ENCODE data around the gene CACNA1F. TPM values are rescaled to one million over a fixed set of nuclear protein-coding genes. Genes with fewer than 3 reads are reported as not detected.

Gene CACNA1F
- total RNA-seq, 2 donors from 2014 or later: 1.0 TPM

DNA sequence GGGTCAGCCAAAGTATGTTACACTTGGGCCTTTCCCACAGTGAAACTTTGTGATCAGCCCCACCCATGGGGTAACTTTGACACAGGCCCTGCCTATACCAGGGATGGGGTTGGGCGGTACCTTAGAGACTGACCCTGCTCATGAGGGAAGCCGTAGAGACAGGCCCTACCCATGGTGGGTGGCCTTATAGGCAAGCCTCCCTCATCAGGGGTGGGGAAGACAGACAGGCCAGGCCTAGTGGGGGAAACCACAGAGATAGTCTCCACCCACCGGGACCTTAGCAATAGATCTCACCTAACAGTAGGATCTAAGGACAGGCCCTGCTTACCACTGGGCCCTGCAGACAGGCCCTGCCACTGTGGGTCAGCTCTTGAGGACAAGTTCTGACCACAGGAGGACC lies 54.6 kb downstream of the CACNA1F start:
- DNase-seq: no peak
- TF ChIP-seq, protein P1, sequence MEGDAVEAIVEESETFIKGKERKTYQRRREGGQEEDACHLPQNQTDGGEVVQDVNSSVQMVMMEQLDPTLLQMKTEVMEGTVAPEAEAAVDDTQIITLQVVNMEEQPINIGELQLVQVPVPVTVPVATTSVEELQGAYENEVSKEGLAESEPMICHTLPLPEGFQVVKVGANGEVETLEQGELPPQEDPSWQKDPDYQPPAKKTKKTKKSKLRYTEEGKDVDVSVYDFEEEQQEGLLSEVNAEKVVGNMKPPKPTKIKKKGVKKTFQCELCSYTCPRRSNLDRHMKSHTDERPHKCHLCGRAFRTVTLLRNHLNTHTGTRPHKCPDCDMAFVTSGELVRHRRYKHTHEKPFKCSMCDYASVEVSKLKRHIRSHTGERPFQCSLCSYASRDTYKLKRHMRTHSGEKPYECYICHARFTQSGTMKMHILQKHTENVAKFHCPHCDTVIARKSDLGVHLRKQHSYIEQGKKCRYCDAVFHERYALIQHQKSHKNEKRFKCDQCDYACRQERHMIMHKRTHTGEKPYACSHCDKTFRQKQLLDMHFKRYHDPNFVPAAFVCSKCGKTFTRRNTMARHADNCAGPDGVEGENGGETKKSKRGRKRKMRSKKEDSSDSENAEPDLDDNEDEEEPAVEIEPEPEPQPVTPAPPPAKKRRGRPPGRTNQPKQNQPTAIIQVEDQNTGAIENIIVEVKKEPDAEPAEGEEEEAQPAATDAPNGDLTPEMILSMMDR (IDR thresholded peaks at IDR 0.05): no peak
- Histone ChIP-seq H3K4me3 (no peak overlapping the region), H3K9me3 (no peaks in the 10 kb centered on the region), H3K4me1 (no peaks in the 10 kb centered on the region), H3K36me3 (no peaks in the 10 kb centered on the region), H3K9ac (ENCODE audit: low read depth in 2 of 2, low read length in 2 of 2) (no peak overlapping the region), H3K27ac (no peak overlapping the region), H3K27me3 (no peaks in the 10 kb centered on the region)
- intact Hi-C loops (cut with DNase I): no loop called here

DNA sequence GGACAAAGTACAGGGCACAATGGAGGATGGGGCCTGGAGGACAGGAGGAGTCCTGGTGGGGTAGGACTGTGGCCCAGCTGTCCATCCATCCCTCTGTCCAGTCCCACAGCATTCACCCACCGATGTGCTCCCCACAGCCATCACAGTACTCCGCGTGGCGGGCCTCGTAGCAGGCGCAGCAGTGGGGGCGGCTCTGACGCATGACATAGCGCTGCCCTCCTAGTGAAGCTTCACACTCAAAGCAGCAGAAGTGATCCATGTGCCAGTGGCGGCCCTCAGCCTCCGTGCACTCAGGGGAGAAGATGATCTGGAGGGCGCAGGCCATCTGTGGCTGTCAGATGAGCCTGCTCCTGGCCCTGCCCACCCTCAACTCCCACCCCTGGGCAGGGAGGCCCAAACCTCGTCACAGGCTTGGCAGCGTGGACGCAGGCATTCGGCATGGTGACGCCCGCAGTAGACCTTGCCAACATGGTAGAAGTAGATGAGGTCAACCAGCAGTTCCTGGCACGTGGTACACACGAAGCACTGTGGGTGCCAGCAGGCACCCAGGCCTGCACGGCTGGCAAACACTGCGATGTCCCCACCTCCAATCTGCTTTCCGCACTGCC lies 55.2 kb downstream of the CACNA1F start:
- DNase-seq: no peak
- no peaks in the 10 kb centered on the region for H3K4me1 ChIP-seq
- H3K27ac ChIP-seq: no peak overlapping the region

DNA sequence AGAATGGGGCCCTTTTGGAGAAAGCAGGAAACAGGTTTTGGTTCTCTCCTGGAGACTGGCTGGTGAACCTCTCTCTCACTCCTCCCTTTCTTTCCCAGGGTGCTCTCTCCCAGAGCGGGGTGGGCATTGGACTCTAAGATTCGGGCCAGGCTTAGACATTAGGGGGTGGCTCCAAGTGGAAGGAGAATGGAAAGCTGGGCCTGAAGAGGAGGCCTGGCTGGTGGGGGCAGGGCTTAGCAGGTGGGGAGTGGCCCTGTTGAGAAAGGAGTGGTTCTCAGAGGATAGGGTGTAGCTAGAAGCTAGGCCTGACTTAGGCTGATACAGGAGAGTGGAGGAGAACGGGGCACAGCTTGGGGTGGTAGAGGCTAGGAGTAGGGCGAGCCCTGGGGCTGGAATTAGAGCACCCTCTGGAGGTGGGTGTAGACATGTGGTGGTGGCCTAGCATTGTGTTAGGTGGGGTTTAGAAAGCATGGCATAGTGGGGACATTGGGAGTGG lies 55.8 kb downstream of the CACNA1F start:
- no peaks in the 10 kb centered on the region for H3K27me3 ChIP-seq
- peak overlapping the region; percentile 27 to 63 for H3K9ac ChIP-seq (ENCODE audit: low read depth in 2 of 2, low read length in 2 of 2)
- H3K27ac ChIP-seq: peak overlapping the region; percentile 56
- intact Hi-C loops (cut with DNase I): no loop called here
- peak; percentile 62 for DNase-seq
- no peaks in the 10 kb centered on the region for H3K4me1 ChIP-seq
- H3K9me3 ChIP-seq: no peaks in the 10 kb centered on the region
- no peak overlapping the region for H3K4me3 ChIP-seq
- no peaks in the 10 kb centered on the region for H3K36me3 ChIP-seq
- TF ChIP-seq, protein P1 (IDR thresholded peaks at IDR 0.05): no peak

More for the DNA sequence above, 55.2 kb downstream of the CACNA1F start:
- H3K4me3 ChIP-seq: no peak overlapping the region
- H3K36me3 ChIP-seq: no peaks in the 10 kb centered on the region
- no peaks in the 10 kb centered on the region for H3K27me3 ChIP-seq
- no peaks in the 10 kb centered on the region for H3K9me3 ChIP-seq
- TF ChIP-seq, protein P1 (IDR thresholded peaks at IDR 0.05): no peak
- intact Hi-C loops (cut with DNase I): no loop called here
- no peak overlapping the region for H3K9ac ChIP-seq (ENCODE audit: low read depth in 2 of 2, low read length in 2 of 2)

DNA sequence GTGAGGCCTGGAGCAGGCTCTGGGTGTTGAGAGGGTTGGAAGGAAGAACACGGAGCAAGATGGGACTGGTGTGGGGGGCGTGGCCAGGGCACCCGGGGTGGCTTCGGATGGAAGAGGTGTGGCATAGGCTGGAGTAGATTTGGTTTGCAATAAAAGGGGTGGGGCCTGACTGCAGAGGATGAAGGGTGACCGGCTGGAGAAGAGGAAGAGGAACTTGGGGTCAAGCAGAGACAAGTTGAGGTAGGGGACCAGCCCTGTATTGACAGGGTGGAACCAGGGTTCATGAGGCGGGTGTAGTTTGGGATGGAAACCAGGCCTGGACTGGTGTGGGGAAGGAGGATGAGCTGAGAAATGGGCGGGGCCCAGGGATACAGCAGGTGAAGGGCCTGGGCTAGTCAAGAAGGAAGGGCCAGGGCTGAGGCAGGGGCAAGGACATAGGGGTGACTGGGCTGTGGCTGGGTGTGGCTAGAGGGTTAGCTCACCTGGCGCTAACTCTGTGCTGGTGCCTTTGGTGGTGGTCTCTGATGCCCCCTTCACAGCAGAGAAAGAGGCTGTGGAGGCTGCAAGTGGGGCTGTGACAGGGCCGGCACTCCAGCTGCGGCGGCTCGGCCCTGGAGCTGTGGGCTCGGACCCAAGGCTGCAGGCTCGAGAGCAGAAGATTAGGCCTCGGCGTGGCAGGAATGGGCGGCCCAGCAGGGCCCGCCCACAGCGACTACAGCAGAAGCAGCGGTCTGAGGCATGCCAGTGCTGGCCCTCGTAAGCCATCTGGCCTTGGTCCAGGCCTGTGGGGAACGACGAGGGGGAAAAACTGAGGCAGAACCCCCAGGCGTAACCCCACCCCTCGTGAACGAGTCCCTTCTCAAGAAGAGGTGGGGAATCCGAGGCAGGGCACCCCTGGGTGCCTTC lies 56.5 kb downstream of the CACNA1F start:
- no peak overlapping the region for H3K4me3 ChIP-seq
- peak; percentile 74 for DNase-seq
- H3K36me3 ChIP-seq: no peaks in the 10 kb centered on the region
- peak overlapping the region; percentile 27 to 63 for H3K9ac ChIP-seq (ENCODE audit: low read depth in 2 of 2, low read length in 2 of 2)
- intact Hi-C loops (cut with DNase I): no loop called here
- no peaks in the 10 kb centered on the region for H3K27me3 ChIP-seq
- peak overlapping the region; percentile 56 for H3K27ac ChIP-seq
- TF ChIP-seq, protein P1 (IDR thresholded peaks at IDR 0.05): no peak
- no peaks in the 10 kb centered on the region for H3K9me3 ChIP-seq
- no peaks in the 10 kb centered on the region for H3K4me1 ChIP-seq

DNA sequence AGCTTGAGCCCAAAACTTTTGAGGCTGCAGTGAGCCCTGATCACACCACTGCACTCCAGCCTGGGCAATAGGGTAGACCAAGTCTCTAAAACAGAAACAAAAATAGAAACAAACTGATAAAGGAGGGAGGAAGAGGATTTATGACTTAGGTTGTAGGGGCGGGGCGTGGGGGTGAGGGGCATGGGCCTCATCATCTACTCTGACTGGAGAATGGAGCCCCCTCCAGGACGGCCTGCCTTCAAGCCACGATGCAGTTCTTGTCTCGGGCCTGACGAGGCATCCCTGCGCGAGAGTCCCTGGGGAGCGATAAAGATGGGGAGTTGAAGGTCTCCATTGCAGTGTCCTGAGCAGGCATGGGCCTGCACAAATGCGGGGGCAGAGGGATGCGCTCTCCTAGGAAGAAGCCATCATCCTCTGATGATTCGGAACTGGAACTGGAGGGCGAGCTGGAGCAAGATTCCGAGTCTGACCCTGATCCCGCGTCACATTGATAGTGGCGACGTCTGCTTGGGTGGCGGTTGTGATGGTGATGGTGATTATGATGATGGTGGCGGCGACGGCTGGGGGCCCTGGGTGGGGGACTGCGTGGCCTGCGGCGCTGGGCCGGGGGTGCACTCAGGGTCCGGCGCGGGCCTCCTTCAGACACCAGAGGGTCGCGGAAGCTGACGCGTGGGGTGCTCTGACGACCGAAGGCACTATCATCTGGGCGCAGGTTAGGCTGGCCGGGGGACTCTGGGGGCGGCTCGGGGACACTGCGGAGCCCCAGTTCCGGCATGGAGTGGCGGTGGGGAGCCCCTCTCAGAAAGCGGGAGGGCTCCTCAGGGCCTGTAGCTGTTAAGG lies 57.5 kb downstream of the CACNA1F start:
- no peaks in the 10 kb centered on the region for H3K4me1 ChIP-seq
- no peaks in the 10 kb centered on the region for H3K36me3 ChIP-seq
- no peak overlapping the region for H3K4me3 ChIP-seq
- DNase-seq: no peak
- H3K9me3 ChIP-seq: no peaks in the 10 kb centered on the region
- no peaks in the 10 kb centered on the region for H3K27me3 ChIP-seq
- no peak overlapping the region for H3K9ac ChIP-seq (ENCODE audit: low read depth in 2 of 2, low read length in 2 of 2)
- TF ChIP-seq, protein P1 (IDR thresholded peaks at IDR 0.05): no peak
- peak overlapping the region; percentile 56 for H3K27ac ChIP-seq
- intact Hi-C loops (cut with DNase I): no loop called here

Measured in colonic mucosa (tissue), 4 donors.